IMR-90 (cell line): ENCODE data around the gene ATP6V0A4.
"Not testable (repeated sequence)": the region's sequence is repeated elsewhere in the genome, so short reads cannot be mapped to it uniquely, and the experiment has no call there.

ENCODE experiments used
- BHLHE40 ChIP-seq: fragments of 150-350 bp; IDR thresholded peaks from 2 replicates; pipeline ENCODE4 v1.6.1; 2016; ENCODE audit warnings: mild to moderate bottlenecking, low read depth, low read length
- CEBPB ChIP-seq: IDR thresholded peaks from 2 replicates; pipeline ENCODE4 v1.6.1; 2012; ENCODE audit warnings: low read depth, low read length, improper control_type of control experiment
- FOS ChIP-seq: fragments of 150-350 bp; IDR thresholded peaks from 2 replicates; pipeline ENCODE4 v1.6.1; 2016; ENCODE audit warnings: low read depth, low read length
- MAFK ChIP-seq: IDR thresholded peaks from 2 replicates; pipeline ENCODE4 v1.6.1; 2012; ENCODE audit warnings: low read depth, low read length, improper control_type of control experiment
- MAZ ChIP-seq: IDR thresholded peaks from 2 replicates; pipeline ENCODE4 v1.6.1; 2012; ENCODE audit warnings: low read depth, mild to moderate bottlenecking, low read length, improper control_type of control experiment, moderate library complexity, borderline replicate concordance
- MXI1 ChIP-seq: IDR thresholded peaks from 2 replicates; pipeline ENCODE4 v1.6.1; 2012; ENCODE audit warnings: low read depth, mild to moderate bottlenecking, low read length, moderate library complexity, borderline replicate concordance
- POLR2A ChIP-seq: IDR thresholded peaks from 2 replicates; pipeline ENCODE4 v1.6.1; 2012; ENCODE audit warnings: mild to moderate bottlenecking, low read depth, low read length
- RCOR1 ChIP-seq: IDR thresholded peaks from 2 replicates; pipeline ENCODE4 v1.6.1; 2012; ENCODE audit warnings: mild to moderate bottlenecking, low read length, improper control_type of control experiment; ENCODE audit not compliant: insufficient replicate concordance
- SMC3 ChIP-seq: fragments of 150-350 bp; IDR thresholded peaks from 2 replicates; pipeline ENCODE4 v1.6.1; 2016; ENCODE audit warnings: low read depth, mild to moderate bottlenecking, antibody characterized with exemption, low read length, moderate library complexity
- TF ChIP-seq, protein P1 (sequence below): conservative IDR thresholded peaks from 2 replicates; pipeline ENCODE4 v1.5.1; 2012; ENCODE audit warnings: mild to moderate bottlenecking, low read depth, low read length, improper control_type of control experiment
- TF ChIP-seq, protein P2 (sequence below): fragments of 150-350 bp; IDR thresholded peaks from 2 replicates; pipeline ENCODE4 v1.6.1; 2017; ENCODE audit warnings: mild to moderate bottlenecking, antibody characterized with exemption, low read length, low read depth

DNA sequence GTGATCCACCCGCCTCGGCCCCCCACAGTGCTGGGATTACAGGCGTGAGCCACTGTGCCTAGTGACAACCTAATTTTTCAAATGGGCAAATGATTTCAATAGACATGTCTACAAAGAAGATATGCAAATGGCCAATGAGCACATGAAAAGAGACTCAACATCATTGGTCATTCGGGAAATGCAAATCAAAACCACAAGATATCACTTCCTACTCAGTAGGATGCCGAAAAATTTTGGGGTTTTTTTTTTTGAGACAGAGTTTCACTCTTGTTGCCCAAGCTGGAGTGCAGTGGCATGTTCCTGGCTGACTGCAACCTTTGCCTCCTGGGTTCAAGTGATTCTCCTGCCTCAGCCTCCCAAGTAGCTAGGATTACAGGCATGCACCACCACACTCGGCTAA, 110.0 kb downstream of the ATP6V0A4 start:
- TF ChIP-seq, protein P1, sequence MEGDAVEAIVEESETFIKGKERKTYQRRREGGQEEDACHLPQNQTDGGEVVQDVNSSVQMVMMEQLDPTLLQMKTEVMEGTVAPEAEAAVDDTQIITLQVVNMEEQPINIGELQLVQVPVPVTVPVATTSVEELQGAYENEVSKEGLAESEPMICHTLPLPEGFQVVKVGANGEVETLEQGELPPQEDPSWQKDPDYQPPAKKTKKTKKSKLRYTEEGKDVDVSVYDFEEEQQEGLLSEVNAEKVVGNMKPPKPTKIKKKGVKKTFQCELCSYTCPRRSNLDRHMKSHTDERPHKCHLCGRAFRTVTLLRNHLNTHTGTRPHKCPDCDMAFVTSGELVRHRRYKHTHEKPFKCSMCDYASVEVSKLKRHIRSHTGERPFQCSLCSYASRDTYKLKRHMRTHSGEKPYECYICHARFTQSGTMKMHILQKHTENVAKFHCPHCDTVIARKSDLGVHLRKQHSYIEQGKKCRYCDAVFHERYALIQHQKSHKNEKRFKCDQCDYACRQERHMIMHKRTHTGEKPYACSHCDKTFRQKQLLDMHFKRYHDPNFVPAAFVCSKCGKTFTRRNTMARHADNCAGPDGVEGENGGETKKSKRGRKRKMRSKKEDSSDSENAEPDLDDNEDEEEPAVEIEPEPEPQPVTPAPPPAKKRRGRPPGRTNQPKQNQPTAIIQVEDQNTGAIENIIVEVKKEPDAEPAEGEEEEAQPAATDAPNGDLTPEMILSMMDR, result not testable (repeated sequence)
- TF ChIP-seq MAFK, SMC3, POLR2A, RCOR1, MXI1, MAZ, CEBPB, BHLHE40, FOS: not testable (repeated sequence)
- TF ChIP-seq, protein P2, sequence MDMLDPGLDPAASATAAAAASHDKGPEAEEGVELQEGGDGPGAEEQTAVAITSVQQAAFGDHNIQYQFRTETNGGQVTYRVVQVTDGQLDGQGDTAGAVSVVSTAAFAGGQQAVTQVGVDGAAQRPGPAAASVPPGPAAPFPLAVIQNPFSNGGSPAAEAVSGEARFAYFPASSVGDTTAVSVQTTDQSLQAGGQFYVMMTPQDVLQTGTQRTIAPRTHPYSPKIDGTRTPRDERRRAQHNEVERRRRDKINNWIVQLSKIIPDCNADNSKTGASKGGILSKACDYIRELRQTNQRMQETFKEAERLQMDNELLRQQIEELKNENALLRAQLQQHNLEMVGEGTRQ, result not testable (repeated sequence)
